Measurements from ENCODE around the gene UBE2R2. TPM values are rescaled to one million over a fixed set of nuclear protein-coding genes. Genes with fewer than 3 reads are reported as not detected.
A peak's percentile ranks its signal among the peaks of the same experiment; 100 is the strongest.

The UBE2R2 gene
- total and polyA plus RNA-seq, 4 experiments from 2014 or later: 10.8 to 31.4 (median 24.2) TPM

DNA sequence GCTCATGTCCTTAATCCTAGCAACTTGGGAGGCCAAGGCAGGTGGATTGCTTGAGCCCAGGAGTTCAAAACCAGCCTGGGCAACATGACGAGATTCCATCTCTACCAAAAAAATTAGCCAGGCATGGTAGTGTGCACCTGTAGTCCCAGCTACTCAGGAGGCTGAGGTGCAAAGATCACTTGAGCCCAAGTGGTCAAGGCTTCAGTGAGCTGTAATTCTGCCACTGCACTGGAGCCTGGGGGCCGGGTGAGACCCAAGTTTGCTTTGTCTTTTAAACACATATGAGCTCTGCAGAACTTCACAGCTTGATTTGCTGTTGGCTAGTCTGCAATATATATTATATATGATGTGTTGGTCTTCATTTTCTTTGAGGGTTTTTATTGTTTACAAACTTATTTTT, 89.8 kb downstream of the UBE2R2 start:
- Mint-ChIP-seq H3K27me3 (no peaks in the 10 kb centered on the region), H3K36me3 (peaks cover 21 to 34% of the 10 kb centered on the region in 2 donors), H3K4me1 (peaks cover 20 to 31% (median 25%) of the 10 kb centered on the region in 4 donors), H3K4me3 (no peak overlapping the region), H3K9me3 (no peaks in the 10 kb centered on the region), H3K27ac (peak overlapping the region in 2 of 7 donors; percentile 10 to 61)
- Histone ChIP-seq H3K27me3 (ENCODE audit: insufficient read depth, low read length) (no peaks in the 10 kb centered on the region), H3K27ac (ENCODE audit: low read depth, low read length) (no peak overlapping the region), H3K36me3 (ENCODE audit: insufficient read depth, low read length) (peaks cover 4% of the 10 kb centered on the region), H3K4me3 (ENCODE audit: low read length in 2 of 2) (no peak overlapping the region), H3K9me3 (ENCODE audit: control insufficient read depth in 1 of 2, low read length in 2 of 2) (no peaks in the 10 kb centered on the region), H3K4me1 (ENCODE audit: insufficient read depth, low read length) (peaks cover 3% of the 10 kb centered on the region)
- no peak for DNase-seq
- ChIA-PET POLR2A (ENCODE audit: partially characterized antibody) (no interaction called here), CTCF (ENCODE audit: partially characterized antibody) (no interaction called here)
- intact Hi-C loops (cut with micrococcal nuclease): no loop called here

DNA sequence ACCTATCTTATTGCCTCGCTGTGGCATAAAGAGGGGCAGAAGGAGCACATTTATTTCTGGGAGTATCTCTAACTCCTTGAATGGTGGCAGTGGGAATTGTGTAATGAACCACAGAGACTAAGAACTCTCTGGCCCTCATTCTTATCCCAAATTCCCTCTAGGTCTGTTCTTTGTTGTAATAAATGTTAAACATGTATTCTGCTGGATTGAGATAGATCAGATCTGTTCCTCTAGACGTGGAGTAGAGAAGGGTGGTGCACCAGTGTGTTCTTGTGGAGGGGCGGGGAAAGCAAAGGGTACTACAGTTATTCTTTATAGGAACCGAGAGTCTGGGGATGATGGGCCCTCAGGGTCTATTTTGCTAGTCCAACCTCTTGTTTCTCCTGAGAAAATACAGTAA, 90.4 kb downstream of the UBE2R2 start:
- Mint-ChIP-seq H3K4me1 (peaks cover 20 to 31% (median 25%) of the 10 kb centered on the region in 4 donors), H3K9me3 (no peaks in the 10 kb centered on the region), H3K27ac (peak overlapping the region in 5 of 7 donors; percentile 0 to 73 (median 33)), H3K27me3 (no peaks in the 10 kb centered on the region), H3K4me3 (peak overlapping the region in 1 of 8 donors; percentile 35), H3K36me3 (peaks cover 21 to 31% of the 10 kb centered on the region in 2 donors)
- intact Hi-C loops (cut with micrococcal nuclease): no loop called here
- Histone ChIP-seq H3K4me3 (ENCODE audit: low read length in 2 of 2) (no peak overlapping the region), H3K27ac (ENCODE audit: low read depth, low read length) (no peak overlapping the region), H3K9me3 (ENCODE audit: control insufficient read depth in 1 of 2, low read length in 2 of 2) (no peaks in the 10 kb centered on the region), H3K36me3 (ENCODE audit: insufficient read depth, low read length) (peaks cover 4% of the 10 kb centered on the region), H3K4me1 (ENCODE audit: insufficient read depth, low read length) (peaks cover 3% of the 10 kb centered on the region), H3K27me3 (ENCODE audit: insufficient read depth, low read length) (no peaks in the 10 kb centered on the region)
- CTCF ChIA-PET (ENCODE audit: partially characterized antibody): no interaction called here
- no peak for DNase-seq
- POLR2A ChIA-PET (ENCODE audit: partially characterized antibody): no interaction called here

- ChIA-PET POLR2A (ENCODE audit: partially characterized antibody) (no interaction called here), CTCF (ENCODE audit: partially characterized antibody) (no interaction called here)
- Histone ChIP-seq H3K27me3 (ENCODE audit: insufficient read depth, low read length) (no peaks in the 10 kb centered on the region), H3K4me3 (ENCODE audit: low read length in 2 of 2) (no peak overlapping the region), H3K4me1 (ENCODE audit: insufficient read depth, low read length) (peaks cover 3% of the 10 kb centered on the region), H3K27ac (ENCODE audit: low read depth, low read length) (no peak overlapping the region), H3K9me3 (ENCODE audit: control insufficient read depth in 1 of 2, low read length in 2 of 2) (no peaks in the 10 kb centered on the region), H3K36me3 (ENCODE audit: insufficient read depth, low read length) (peaks cover 4% of the 10 kb centered on the region)
- no peak overlapping the region for H3K27ac Mint-ChIP-seq
- peaks cover 20 to 31% (median 25%) of the 10 kb centered on the region in 4 donors for H3K4me1 Mint-ChIP-seq
- intact Hi-C loops (cut with micrococcal nuclease): no loop called here
- H3K27me3 Mint-ChIP-seq: no peaks in the 10 kb centered on the region
- H3K9me3 Mint-ChIP-seq: no peaks in the 10 kb centered on the region
- H3K36me3 Mint-ChIP-seq: peaks cover 21 to 34% of the 10 kb centered on the region in 2 donors
- no peak overlapping the region for H3K4me3 Mint-ChIP-seq
- DNase-seq: no peak
Measured at GRCh38 chr9:33908114-33908513, 91.2 kb downstream of the UBE2R2 start.

- no peaks in the 10 kb centered on the region for H3K4me1 ChIP-seq (ENCODE audit: insufficient read depth, low read length)
- Mint-ChIP-seq H3K9me3 (no peaks in the 10 kb centered on the region), H3K4me3 (no peak overlapping the region), H3K27ac (no peak overlapping the region), H3K4me1 (peaks cover 14 to 26% (median 21%) of the 10 kb centered on the region in 4 donors), H3K27me3 (no peaks in the 10 kb centered on the region), H3K36me3 (peaks cover 17 to 32% of the 10 kb centered on the region in 2 donors)
- H3K36me3 ChIP-seq (ENCODE audit: insufficient read depth, low read length): peaks cover 4% of the 10 kb centered on the region
- no peaks in the 10 kb centered on the region for H3K9me3 ChIP-seq (ENCODE audit: control insufficient read depth in 1 of 2, low read length in 2 of 2)
- DNase-seq: no peak
- no peak overlapping the region for H3K27ac ChIP-seq (ENCODE audit: low read depth, low read length)
- intact Hi-C loops (cut with micrococcal nuclease): no loop called here
- H3K4me3 ChIP-seq (ENCODE audit: low read length in 2 of 2): no peak overlapping the region
- POLR2A ChIA-PET (ENCODE audit: partially characterized antibody): no interaction called here
- no peaks in the 10 kb centered on the region for H3K27me3 ChIP-seq (ENCODE audit: insufficient read depth, low read length)
- CTCF ChIA-PET (ENCODE audit: partially characterized antibody): no interaction called here
Measured at GRCh38 chr9:33908749-33909148, 91.8 kb downstream of the UBE2R2 start.

DNA sequence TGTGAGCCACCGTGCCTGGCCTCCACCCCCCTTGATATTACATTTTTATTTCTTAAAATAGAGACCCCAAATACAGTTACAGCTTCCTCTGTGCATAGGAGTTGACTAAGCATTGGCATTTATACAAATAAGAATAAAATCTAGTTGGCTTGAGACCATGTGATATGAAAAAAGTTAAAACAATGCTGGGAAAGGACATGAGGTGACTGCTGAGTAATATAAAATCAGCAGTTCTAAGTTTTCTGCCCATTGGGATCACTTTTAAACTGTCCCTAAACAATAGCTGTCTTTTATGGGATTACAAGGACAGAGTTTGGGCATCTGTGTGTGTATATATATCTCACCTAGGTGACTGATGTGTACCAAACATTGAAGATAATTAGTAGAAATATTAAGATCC, 96.6 kb downstream of the UBE2R2 start:
- no peak overlapping the region for H3K4me3 Mint-ChIP-seq
- no peak for DNase-seq
- no peaks in the 10 kb centered on the region for H3K27me3 ChIP-seq (ENCODE audit: insufficient read depth, low read length)
- no peaks in the 10 kb centered on the region for H3K9me3 ChIP-seq (ENCODE audit: control insufficient read depth in 1 of 2, low read length in 2 of 2)
- peaks cover 29 to 54% of the 10 kb centered on the region in 2 donors for H3K36me3 Mint-ChIP-seq
- H3K27ac ChIP-seq (ENCODE audit: low read depth, low read length): no peak overlapping the region
- CTCF ChIA-PET (ENCODE audit: partially characterized antibody): interaction anchor here (1.4 to 3.7 kb wide), 2 partner anchors 10 to 99 kb away, joined by 4 to 17 read pairs; no protein-coding TSS in a partner anchor
- no peak overlapping the region for H3K4me3 ChIP-seq (ENCODE audit: low read length in 2 of 2)
- H3K36me3 ChIP-seq (ENCODE audit: insufficient read depth, low read length): peaks cover 25% of the 10 kb centered on the region
- intact Hi-C loops (cut with micrococcal nuclease): no loop called here
- POLR2A ChIA-PET (ENCODE audit: partially characterized antibody): no interaction called here
- H3K27ac Mint-ChIP-seq: peak overlapping the region in 2 of 7 donors; percentile 48 to 57
- H3K27me3 Mint-ChIP-seq: no peaks in the 10 kb centered on the region
- no peaks in the 10 kb centered on the region for H3K9me3 Mint-ChIP-seq
- no peaks in the 10 kb centered on the region for H3K4me1 ChIP-seq (ENCODE audit: insufficient read depth, low read length)
- peaks cover 0 to 3% (median under 1%) of the 10 kb centered on the region in 4 donors for H3K4me1 Mint-ChIP-seq

DNA sequence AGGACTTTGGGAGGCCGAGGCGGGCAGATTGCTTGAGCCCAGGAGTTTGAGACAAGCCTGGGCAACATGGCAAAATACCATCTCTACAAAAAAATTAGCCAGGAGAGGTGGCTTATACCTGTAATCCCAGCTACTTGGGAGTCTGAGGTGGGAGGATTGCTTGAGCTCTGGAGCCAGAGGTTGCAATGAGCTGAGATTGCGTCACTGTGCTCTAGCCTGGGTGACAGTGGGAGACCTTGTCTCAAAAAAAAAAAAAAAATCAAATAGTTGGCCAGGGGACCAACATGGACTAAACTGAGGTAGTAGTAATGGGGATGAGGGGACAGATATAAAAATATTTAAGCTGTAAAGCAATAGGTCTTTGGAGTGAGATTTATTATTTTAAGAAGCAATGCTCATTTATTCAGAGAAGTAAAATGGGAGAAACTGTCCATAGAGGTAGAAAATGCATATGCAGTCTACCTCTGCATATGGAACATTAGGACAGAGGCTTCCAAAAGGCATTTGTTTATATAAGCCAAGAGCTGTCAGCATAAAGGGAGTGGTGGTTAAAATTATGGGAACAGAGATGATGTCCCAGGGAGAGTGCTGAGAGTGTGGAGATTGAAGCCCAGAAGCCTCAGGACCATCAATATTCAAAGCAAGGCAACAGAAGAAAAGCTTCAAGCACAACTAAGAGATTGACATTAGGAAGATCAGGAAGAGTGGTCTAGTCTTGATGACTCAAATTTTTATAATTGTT, 98.1 kb downstream of the UBE2R2 start:
- no peak for DNase-seq
- H3K4me3 Mint-ChIP-seq: no peak overlapping the region
- POLR2A ChIA-PET (ENCODE audit: partially characterized antibody): no interaction called here
- CTCF ChIA-PET (ENCODE audit: partially characterized antibody): interaction anchor here (1.4 kb wide), 1 partner anchor 101 kb away, joined by 4 read pairs; no protein-coding TSS in a partner anchor
- Histone ChIP-seq H3K27me3 (ENCODE audit: insufficient read depth, low read length) (no peaks in the 10 kb centered on the region), H3K36me3 (ENCODE audit: insufficient read depth, low read length) (peaks cover 28% of the 10 kb centered on the region), H3K9me3 (ENCODE audit: control insufficient read depth in 1 of 2, low read length in 2 of 2) (no peaks in the 10 kb centered on the region), H3K4me3 (ENCODE audit: low read length in 2 of 2) (no peak overlapping the region), H3K27ac (ENCODE audit: low read depth, low read length) (no peak overlapping the region), H3K4me1 (ENCODE audit: insufficient read depth, low read length) (no peaks in the 10 kb centered on the region)
- peaks cover 38 to 68% of the 10 kb centered on the region in 2 donors for H3K36me3 Mint-ChIP-seq
- no peaks in the 10 kb centered on the region for H3K27me3 Mint-ChIP-seq
- H3K4me1 Mint-ChIP-seq: peaks cover 0 to 6% (median 0%) of the 10 kb centered on the region in 4 donors
- intact Hi-C loops (cut with micrococcal nuclease): no loop called here
- peak overlapping the region in 6 of 7 donors; percentile 3 to 69 (median 51) for H3K27ac Mint-ChIP-seq
- no peaks in the 10 kb centered on the region for H3K9me3 Mint-ChIP-seq

GRCh38 chr9:33917036-33917435, 100.1 kb downstream of the UBE2R2 start:
- H3K4me3 Mint-ChIP-seq: peak overlapping the region in 1 of 8 donors; percentile 8
- Histone ChIP-seq H3K4me3 (ENCODE audit: low read length in 2 of 2) (no peak overlapping the region), H3K27me3 (ENCODE audit: insufficient read depth, low read length) (no peaks in the 10 kb centered on the region), H3K4me1 (ENCODE audit: insufficient read depth, low read length) (no peaks in the 10 kb centered on the region), H3K36me3 (ENCODE audit: insufficient read depth, low read length) (peaks cover 35% of the 10 kb centered on the region), H3K9me3 (ENCODE audit: control insufficient read depth in 1 of 2, low read length in 2 of 2) (no peaks in the 10 kb centered on the region), H3K27ac (ENCODE audit: low read depth, low read length) (no peak overlapping the region)
- DNase-seq: no peak
- peaks cover 46 to 83% of the 10 kb centered on the region in 2 donors for H3K36me3 Mint-ChIP-seq
- intact Hi-C loops (cut with micrococcal nuclease): no loop called here
- ChIA-PET POLR2A (ENCODE audit: partially characterized antibody) (interaction anchor here (0.7 kb wide), 1 partner anchor 181 kb away, joined by 3 read pairs; no protein-coding TSS in a partner anchor), CTCF (ENCODE audit: partially characterized antibody) (interaction anchor here (1.0 kb wide), 1 partner anchor 16 kb away, joined by 3 read pairs; no protein-coding TSS in a partner anchor)
- peaks cover 0 to 6% (median 0%) of the 10 kb centered on the region in 4 donors for H3K4me1 Mint-ChIP-seq
- no peaks in the 10 kb centered on the region for H3K27me3 Mint-ChIP-seq
- peak overlapping the region in 2 of 7 donors; percentile 57 to 75 for H3K27ac Mint-ChIP-seq
- H3K9me3 Mint-ChIP-seq: no peaks in the 10 kb centered on the region
